Erythroblast (primary cell): Measurements from ENCODE around the gene CALN1.

Experiments used
- GATA1 ChIP-seq: IDR thresholded peaks from 2 replicates; pipeline ENCODE4 v1.6.1; 2011; ENCODE audit warnings: low read depth, mild to moderate bottlenecking, control low read depth, low read length, moderate library complexity
- POLR2A ChIP-seq: IDR thresholded peaks from 2 replicates; pipeline ENCODE4 v1.6.1; 2011; ENCODE audit warnings: mild to moderate bottlenecking, low read length

DNA sequence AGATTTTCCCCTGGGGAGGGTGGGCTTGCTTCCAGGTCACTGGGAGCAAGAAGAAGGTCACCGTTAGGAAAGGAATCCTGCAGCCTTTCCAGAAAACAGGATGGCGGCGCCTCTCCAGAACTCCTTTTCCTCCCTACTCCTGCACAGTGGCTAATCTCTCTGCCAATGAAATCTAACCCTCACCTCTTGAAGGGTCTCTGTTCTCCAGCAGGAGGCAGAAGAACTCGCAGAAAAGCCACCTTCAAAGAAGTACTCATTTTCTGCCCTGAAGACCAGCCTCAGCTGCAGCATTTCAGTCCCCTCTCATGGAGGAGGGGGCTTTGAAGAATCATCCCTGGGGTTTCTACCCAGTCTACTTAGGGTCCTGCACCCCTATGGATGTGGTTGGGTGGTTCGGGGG, 626.9 kb downstream of the CALN1 start:
- no peak for TF ChIP-seq POLR2A
- no peak for TF ChIP-seq GATA1
